ENCODE data around the gene LMF1.

The LMF1 gene

GRCh38 chr16:970766-971581, at the start of gene LMF1:
TSS of gene LMF1 (minus strand) at chr16:970984. CDS start at chr16:970980, 4 bp downstream.
- DNase-seq (ENCODE audit: low spot score) = peak; percentile 81

GRCh38 chr16:1020091-1020399, 49.3 kb upstream of the LMF1 start:
- DNase-seq (ENCODE audit: low spot score) = no peak

- DNase-seq (ENCODE audit: low spot score) = no peak
Observed at GRCh38 chr16:1019231-1020090, 48.7 kb upstream of the LMF1 start.

- no peak for DNase-seq (ENCODE audit: low spot score)
Observed at GRCh38 chr16:1018447-1019198, 47.8 kb upstream of the LMF1 start.

- no peak for DNase-seq (ENCODE audit: low spot score)
Observed at GRCh38 chr16:1014771-1015495, 44.1 kb upstream of the LMF1 start.

- DNase-seq (ENCODE audit: low spot score) = no peak
Observed at GRCh38 chr16:1014221-1014620, 43.4 kb upstream of the LMF1 start.

- no peak for DNase-seq (ENCODE audit: low spot score)
Observed at GRCh38 chr16:1013593-1013900, 42.8 kb upstream of the LMF1 start.

GRCh38 chr16:1012722-1013592, 42.2 kb upstream of the LMF1 start:
- DNase-seq (ENCODE audit: low spot score) = no peak

GRCh38 chr16:1012135-1012534, 41.4 kb upstream of the LMF1 start:
- DNase-seq (ENCODE audit: low spot score) = no peak

- DNase-seq (ENCODE audit: low spot score) = no peak
Observed at GRCh38 chr16:1011316-1012082, 40.7 kb upstream of the LMF1 start.

GRCh38 chr16:1010815-1011214, 40.0 kb upstream of the LMF1 start:
- no peak for DNase-seq (ENCODE audit: low spot score)

GRCh38 chr16:1010251-1010650, 39.5 kb upstream of the LMF1 start:
- no peak for DNase-seq (ENCODE audit: low spot score)

GRCh38 chr16:1009358-1010150, 38.8 kb upstream of the LMF1 start:
- no peak for DNase-seq (ENCODE audit: low spot score)

GRCh38 chr16:1008085-1008484, 37.3 kb upstream of the LMF1 start:
- no peak for DNase-seq (ENCODE audit: low spot score)

GRCh38 chr16:1007284-1007850, 36.6 kb upstream of the LMF1 start:
- no peak for DNase-seq (ENCODE audit: low spot score)

GRCh38 chr16:1006781-1007180, 36.0 kb upstream of the LMF1 start:
- DNase-seq (ENCODE audit: low spot score) = no peak

- DNase-seq (ENCODE audit: low spot score) = no peak
Observed at GRCh38 chr16:1005286-1005685, 34.5 kb upstream of the LMF1 start.

- DNase-seq (ENCODE audit: low spot score) = no peak
Observed at GRCh38 chr16:1003391-1004347, 32.9 kb upstream of the LMF1 start.
